SK-N-MC (cell line): ENCODE results near the gene C1orf122.
A peak's percentile ranks its signal among the peaks of the same experiment; 100 is the strongest.

Source experiments
- DNase-seq: peaks from one replicate; pipeline ENCODE4 v3.0.0-alpha.2; 2011; ENCODE audit warnings: low read depth, low spot score
- H3K27ac ChIP-seq: fragments of 200-600 bp; sonication (generic); 2 replicates; pipeline ENCODE4 v1.5.1; 2016; ENCODE audit warnings: mixed run types
- H3K36me3 ChIP-seq: fragments of 200-600 bp; sonication (generic); 2 replicates; pipeline ENCODE4 v1.6.1; 2017; ENCODE audit warnings: antibody characterized with exemption, low read length, mixed read lengths; ENCODE audit not compliant: insufficient read depth
- H3K4me3 ChIP-seq: fragments of 200-600 bp; sonication (generic); 2 replicates; pipeline ENCODE4 v1.5.1; 2016
- H3K9ac ChIP-seq: fragments of 200-600 bp; sonication (generic); 2 replicates; pipeline ENCODE4 v1.8.0; 2017; ENCODE audit warnings: mixed run types, mixed read lengths; ENCODE audit not compliant: insufficient read length
- H3K9me3 ChIP-seq: fragments of 200-600 bp; sonication (generic); 2 replicates; pipeline ENCODE4 v1.6.1; 2017; ENCODE audit warnings: low read depth, mild to moderate bottlenecking, antibody characterized with exemption, low read length, moderate library complexity, mixed read lengths
- EZH2 ChIP-seq: fragments of 200-600 bp; sonication (generic); IDR thresholded peaks from one replicate; pipeline ENCODE4 v1.6.1; 2017; ENCODE audit warnings: antibody characterized with exemption
- FOXP2 ChIP-seq: optimal IDR thresholded peaks from 2 replicates; pipeline ENCODE3; 2011; ENCODE audit warnings: mild to moderate bottlenecking, moderate library complexity; ENCODE audit not compliant: insufficient read depth; ENCODE audit errors: extremely low read length, control extremely low read depth
- POLR2AphosphoS5 ChIP-seq: IDR thresholded peaks from 2 replicates; pipeline ENCODE4 v1.6.1; 2012; ENCODE audit warnings: mild to moderate bottlenecking, low read depth, low read length, borderline replicate concordance

Gene C1orf122

DNA sequence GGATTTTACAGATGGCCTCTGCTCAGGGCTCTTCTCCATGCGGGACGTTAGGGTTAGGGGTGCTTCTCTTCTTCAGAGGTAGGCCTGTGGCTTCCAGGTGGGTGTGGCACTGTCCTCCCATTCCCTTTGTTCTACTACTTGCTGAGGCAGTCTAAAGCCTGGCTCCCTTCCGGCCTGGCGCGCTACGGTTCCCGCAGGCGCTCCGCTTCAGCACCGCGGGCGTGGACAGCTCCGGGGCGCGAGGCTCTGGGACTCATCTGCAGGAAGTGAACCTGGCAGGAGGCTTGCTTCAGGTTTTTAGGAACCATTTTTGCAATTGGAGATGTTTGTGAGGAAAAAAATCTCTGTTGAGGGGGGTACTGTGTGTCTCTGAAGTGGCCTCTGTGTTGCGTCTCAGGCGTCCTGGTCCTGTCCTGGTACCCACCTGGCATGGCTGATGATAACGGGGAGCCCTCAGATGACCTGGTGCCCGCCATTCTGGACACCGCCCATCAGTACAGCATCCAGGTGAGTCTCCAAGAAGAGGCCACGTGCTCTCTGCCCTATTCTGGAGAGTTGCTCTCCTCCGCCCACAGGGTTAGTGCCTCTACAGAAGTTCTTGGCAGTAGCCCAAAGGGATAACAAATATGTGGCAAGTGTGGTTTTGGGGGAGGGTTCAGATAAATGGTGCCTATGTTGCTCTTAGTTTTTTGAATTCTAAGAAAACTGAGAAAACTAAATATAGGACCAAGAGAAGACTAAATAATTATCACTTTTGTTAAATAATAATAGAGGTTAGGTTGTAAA is 12.1 kb upstream of the C1orf122 start:
- Histone ChIP-seq H3K4me3 (no peak overlapping the region), H3K9me3 (no peaks in the 10 kb centered on the region), H3K36me3 (no peaks in the 10 kb centered on the region), H3K27ac (no peak overlapping the region), H3K9ac (no peak overlapping the region)
- TF ChIP-seq FOXP2 (no peak), EZH2 (no peak), POLR2AphosphoS5 (no peak)
- no peak for DNase-seq

GRCh38 chr1:37797750-37798345 is 9.7 kb upstream of the C1orf122 start:
- peaks cover 14% of the 10 kb centered on the region; the same call in 1 of the 2 replicates for H3K36me3 ChIP-seq
- TF ChIP-seq FOXP2 (no peak), EZH2 (no peak), POLR2AphosphoS5 (no peak)
- H3K9ac ChIP-seq: no peak overlapping the region
- no peaks in the 10 kb centered on the region for H3K9me3 ChIP-seq
- no peak for DNase-seq
- no peak overlapping the region for H3K4me3 ChIP-seq
- H3K27ac ChIP-seq: no peak overlapping the region

- Histone ChIP-seq H3K9me3 (no peaks in the 10 kb centered on the region), H3K27ac (no peak overlapping the region), H3K36me3 (peaks cover 54% of the 10 kb centered on the region), H3K4me3 (no peak overlapping the region), H3K9ac (no peak overlapping the region)
- no peak for DNase-seq
- TF ChIP-seq EZH2: no peak
- no peak for TF ChIP-seq POLR2AphosphoS5
- TF ChIP-seq FOXP2: no peak
Observed at GRCh38 chr1:37802439-37802838, 5.2 kb upstream of the C1orf122 start.

DNA sequence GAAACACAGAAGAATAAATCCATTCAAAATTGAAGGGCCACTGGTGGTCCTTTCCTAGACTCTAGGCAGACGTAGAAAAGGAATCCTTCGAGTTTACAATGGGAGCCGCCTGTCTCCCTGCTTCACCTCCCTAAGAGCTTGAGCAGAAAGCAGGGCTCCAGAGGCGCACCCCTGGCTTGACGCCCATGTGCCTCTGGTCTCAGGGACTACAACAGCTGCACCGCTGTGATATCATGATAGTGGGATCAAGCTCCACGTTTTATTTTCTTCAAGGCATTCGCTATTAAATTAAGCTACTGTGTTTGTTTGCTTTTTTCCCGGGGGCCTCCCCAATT is 403 bp upstream of the C1orf122 start:
- TF ChIP-seq EZH2: no peak
- Histone ChIP-seq H3K27ac (no peak overlapping the region), H3K9me3 (no peaks in the 10 kb centered on the region), H3K36me3 (peaks cover 47% of the 10 kb centered on the region), H3K9ac (peak overlapping the region; percentile 85), H3K4me3 (peak overlapping the region; percentile 83)
- DNase-seq: no peak

- no peak for DNase-seq
- Histone ChIP-seq H3K36me3 (peaks cover 34% of the 10 kb centered on the region), H3K9me3 (no peaks in the 10 kb centered on the region), H3K9ac (peak overlapping the region; percentile 85), H3K27ac (no peak overlapping the region), H3K4me3 (peak overlapping the region; percentile 83)
- TF ChIP-seq EZH2 (no peak), POLR2AphosphoS5 (no peak), FOXP2 (no peak)
Observed at GRCh38 chr1:37808369-37809319, 1.1 kb downstream of the C1orf122 start.

DNA sequence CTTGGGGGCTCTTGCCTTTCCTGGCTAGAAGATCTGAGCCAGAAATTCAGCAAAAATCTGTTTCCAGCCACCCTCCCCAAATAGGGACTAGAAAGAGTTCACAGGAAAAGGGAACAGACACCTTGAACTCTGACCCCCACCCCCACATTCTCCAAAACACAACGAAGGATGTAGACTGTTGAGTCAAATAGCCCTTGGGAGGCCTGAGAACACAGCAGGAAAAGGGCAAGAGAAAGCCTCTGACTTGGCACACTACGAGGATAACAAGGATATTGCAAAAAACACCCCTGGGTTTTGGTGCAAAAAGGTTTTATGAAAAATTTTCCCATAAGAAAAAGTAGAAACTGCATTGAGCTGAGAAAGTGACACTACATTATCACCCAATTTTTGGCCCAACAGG is 2.4 kb downstream of the C1orf122 start:
- no peak overlapping the region for H3K27ac ChIP-seq

GRCh38 chr1:37811027-37811655 is 3.6 kb downstream of the C1orf122 start:
- Histone ChIP-seq H3K27ac (no peak overlapping the region), H3K36me3 (peaks cover 9% of the 10 kb centered on the region), H3K4me3 (no peak overlapping the region), H3K9ac (no peak overlapping the region), H3K9me3 (no peaks in the 10 kb centered on the region)
- TF ChIP-seq POLR2AphosphoS5 (no peak), EZH2 (no peak), FOXP2 (no peak)
- peak; percentile 20 for DNase-seq

More for the DNA sequence above, 2.4 kb downstream of the C1orf122 start:
- Histone ChIP-seq H3K9ac (no peak overlapping the region), H3K36me3 (peaks cover 21% of the 10 kb centered on the region), H3K4me3 (no peak overlapping the region), H3K9me3 (no peaks in the 10 kb centered on the region)
- DNase-seq: no peak
- TF ChIP-seq FOXP2 (no peak), EZH2 (no peak), POLR2AphosphoS5 (no peak)

- Histone ChIP-seq H3K9me3 (no peaks in the 10 kb centered on the region), H3K9ac (no peak overlapping the region), H3K36me3 (no peaks in the 10 kb centered on the region; the same call in 1 of the 2 replicates), H3K27ac (no peak overlapping the region), H3K4me3 (no peak overlapping the region)
- DNase-seq: no peak
- TF ChIP-seq EZH2 (no peak), FOXP2 (no peak), POLR2AphosphoS5 (no peak)
Observed at GRCh38 chr1:37813529-37814145, 6.0 kb downstream of the C1orf122 start.
